Naive thymus-derived CD4-positive, alpha-beta T cell (primary cell): ENCODE measurements around the gene GSC2. TPM values are rescaled to one million over a fixed set of nuclear protein-coding genes. Genes with fewer than 3 reads are reported as not detected.

Source experiments
- ATAC-seq: fragments of 150-1000 bp; cut with Tn5 transposase; 2 replicates; pipeline ENCODE4 v1.10.0; 2021; ENCODE audit warnings: mild to moderate bottlenecking, moderate library complexity
- CTCF ChIA-PET: fragments of 350-600 bp; sonication (Branson Sonifier 250); formaldehyde crosslinking; loops from one replicate; lab custom pipeline; 2021; ENCODE audit warnings: antibody characterized with exemption; lab: Charles Lee
- POLR2A ChIA-PET: fragments of 350-600 bp; sonication (Branson Sonifier 250); formaldehyde crosslinking; loops from one replicate; lab custom pipeline; 2021; ENCODE audit warnings: antibody characterized with exemption, inconsistent platforms; lab: Charles Lee
- DNase-seq, 9 donors: peaks; one replicate each; pipeline versions ENCODE4 v3.0.0 to v3.0.0-alpha.2; 2020 to 2022; ENCODE audit warnings: mixed read lengths in 1 of 9
- H3K27ac ChIP-seq: one replicate; pipeline ENCODE4 v1.7.0; 2013; ENCODE audit warnings: mild to moderate bottlenecking, low read depth, low read length, moderate library complexity
- H3K27me3 ChIP-seq, 2 donors: one replicate each; pipeline ENCODE4 v1.7.0; 2013; ENCODE audit warnings: low read length in 2 of 2, mild to moderate bottlenecking in 2 of 2, moderate library complexity in 2 of 2; ENCODE audit not compliant: control insufficient read depth in 2 of 2, insufficient read depth in 2 of 2
- H3K36me3 ChIP-seq, 3 experiments: 1 replicate in 2 of 3; 2 replicates in 1 of 3; pipeline ENCODE4 v1.7.0; 2013; ENCODE audit warnings: low read length in 3 of 3, mild to moderate bottlenecking in 3 of 3, moderate library complexity in 1 of 3; ENCODE audit not compliant: insufficient read depth in 3 of 3, control insufficient read depth in 2 of 3
- H3K4me1 ChIP-seq, 2 donors: one replicate each; pipeline ENCODE4 v1.7.0; 2013; ENCODE audit warnings: low read length in 2 of 2, mild to moderate bottlenecking in 2 of 2, moderate library complexity in 1 of 2; ENCODE audit not compliant: control insufficient read depth in 2 of 2, insufficient read depth in 2 of 2
- H3K4me3 ChIP-seq: 2 replicates; pipeline ENCODE4 v1.7.0; 2013; ENCODE audit warnings: mild to moderate bottlenecking, low read length
- H3K9me3 ChIP-seq, 3 experiments: 1 replicate in 2 of 3; 2 replicates in 1 of 3; pipeline ENCODE4 v1.7.0; 2013; ENCODE audit warnings: low read length in 3 of 3; ENCODE audit not compliant: control insufficient read depth in 2 of 3
- H3K27ac Mint-ChIP-seq, 9 donors: one replicate each; pipeline ENCODE4 v1.8.0; 2020 to 2022; ENCODE audit warnings: mixed read lengths in 9 of 9, mild to moderate bottlenecking in 8 of 9, moderate library complexity in 5 of 9, inconsistent platforms in 2 of 9
- H3K27me3 Mint-ChIP-seq, 5 donors: one replicate each; pipeline ENCODE4 v1.8.0; 2021 to 2022; ENCODE audit warnings: mixed read lengths in 5 of 5, mild to moderate bottlenecking in 1 of 5
- H3K36me3 Mint-ChIP-seq, 5 donors: one replicate each; pipeline ENCODE4 v1.8.0; 2020 to 2022; ENCODE audit warnings: mixed read lengths in 5 of 5, mild to moderate bottlenecking in 3 of 5, inconsistent platforms in 1 of 5
- H3K4me1 Mint-ChIP-seq, 7 donors: one replicate each; pipeline ENCODE4 v1.8.0; 2020 to 2022; ENCODE audit warnings: mixed read lengths in 7 of 7, mild to moderate bottlenecking in 3 of 7, inconsistent platforms in 1 of 7
- H3K4me3 Mint-ChIP-seq, 10 donors: one replicate each; pipeline ENCODE4 v1.8.0; 2020 to 2022; ENCODE audit warnings: mild to moderate bottlenecking in 10 of 10, mixed read lengths in 10 of 10, moderate library complexity in 6 of 10, inconsistent platforms in 2 of 10
- H3K9me3 Mint-ChIP-seq, 11 donors: one replicate each; pipeline ENCODE4 v1.8.0; 2020 to 2022; ENCODE audit warnings: mixed read lengths in 11 of 11, mild to moderate bottlenecking in 4 of 11, inconsistent platforms in 1 of 11, moderate library complexity in 1 of 11
- intact Hi-C, 2 donors: fragments of 100-400 bp; cut with micrococcal nuclease; formaldehyde crosslinking; loops; one replicate each; pipeline ENCODE4 v1.15.1; 2023
- polyA plus RNA-seq, 2 donors: library from polyadenylated mRNA; unstranded; fragments of 300-500 nt; fragmentation: Illumina TruSeq; gene quantifications; one replicate each; pipeline ENCODE4 v1.2.3, GENCODE V29; 2021
- total RNA-seq, 6 experiments: library from RNA in 5 of 6; stranded (reverse) in 5 of 6; gene quantifications; 1 replicate in 5 of 6; 2 replicates in 1 of 6; pipeline ENCODE4 v1.2.3 and lab custom pipeline; 2021 to 2026

Gene GSC2
- total and polyA plus RNA-seq, 7 experiments from 2014 or later = not detected

DNA sequence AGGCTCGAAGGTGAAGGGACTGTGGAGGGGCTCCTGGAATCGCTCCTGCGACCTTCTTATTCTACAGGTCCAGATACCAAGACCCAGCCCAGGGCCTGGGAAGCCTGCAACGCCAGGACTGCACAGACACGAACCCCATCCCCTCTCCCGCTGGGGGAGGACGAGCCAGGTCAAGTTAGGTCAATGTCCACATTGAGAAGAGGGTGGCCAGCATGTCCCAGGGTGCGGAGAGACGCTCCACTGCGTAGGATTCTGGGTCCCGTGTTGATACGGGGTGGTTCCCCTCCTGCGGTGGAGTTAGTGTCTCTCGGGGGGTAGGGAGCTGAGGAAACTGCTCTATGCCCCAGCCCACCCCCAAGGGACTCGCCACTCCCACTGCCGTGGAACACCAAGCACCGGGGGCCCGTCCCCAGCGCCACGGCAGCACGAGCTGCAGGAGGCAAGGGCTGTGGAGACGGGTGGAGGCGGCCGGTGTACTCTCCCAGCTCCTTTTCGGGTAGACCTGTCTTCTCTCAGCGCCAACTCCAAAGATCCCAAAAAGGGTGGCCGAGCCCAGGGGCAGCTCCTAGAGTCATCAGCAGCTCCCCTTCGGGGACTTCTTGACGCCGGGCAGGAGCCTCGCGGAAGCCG, 1.6 kb downstream of the GSC2 start:
- no peak overlapping the region for H3K27ac Mint-ChIP-seq
- H3K4me3 Mint-ChIP-seq = peak overlapping the region in 5 of 10 donors; percentile 34 to 72 (median 45)
- H3K4me1 Mint-ChIP-seq = peaks cover 12 to 31% (median 24%) of the 10 kb centered on the region in 7 donors
- Histone ChIP-seq H3K27ac (no peak overlapping the region), H3K27me3 (peaks cover 0 to 8% of the 10 kb centered on the region in 2 donors), H3K36me3 (peaks cover 0 to 4% (median 0%) of the 10 kb centered on the region in 3 experiments), H3K9me3 (no peaks in the 10 kb centered on the region), H3K4me1 (no peaks in the 10 kb centered on the region), H3K4me3 (no peak overlapping the region)
- H3K27me3 Mint-ChIP-seq = peaks cover 30 to 65% (median 34%) of the 10 kb centered on the region in 5 donors
- ATAC-seq = no peak
- POLR2A ChIA-PET = no interaction called here
- intact Hi-C loops = loop anchor here in 1 of 2 donors (10.0 kb wide), 2 partner anchors 446 to 966 kb away; partner anchors contain the start of genes RANBP1 and TRMT2A
- no peak for DNase-seq
- H3K36me3 Mint-ChIP-seq = peaks cover 0 to 10% (median 6%) of the 10 kb centered on the region in 5 donors
- H3K9me3 Mint-ChIP-seq = peaks cover 0 to 6% (median 5%) of the 10 kb centered on the region in 11 donors
- CTCF ChIA-PET = no interaction called here

DNA sequence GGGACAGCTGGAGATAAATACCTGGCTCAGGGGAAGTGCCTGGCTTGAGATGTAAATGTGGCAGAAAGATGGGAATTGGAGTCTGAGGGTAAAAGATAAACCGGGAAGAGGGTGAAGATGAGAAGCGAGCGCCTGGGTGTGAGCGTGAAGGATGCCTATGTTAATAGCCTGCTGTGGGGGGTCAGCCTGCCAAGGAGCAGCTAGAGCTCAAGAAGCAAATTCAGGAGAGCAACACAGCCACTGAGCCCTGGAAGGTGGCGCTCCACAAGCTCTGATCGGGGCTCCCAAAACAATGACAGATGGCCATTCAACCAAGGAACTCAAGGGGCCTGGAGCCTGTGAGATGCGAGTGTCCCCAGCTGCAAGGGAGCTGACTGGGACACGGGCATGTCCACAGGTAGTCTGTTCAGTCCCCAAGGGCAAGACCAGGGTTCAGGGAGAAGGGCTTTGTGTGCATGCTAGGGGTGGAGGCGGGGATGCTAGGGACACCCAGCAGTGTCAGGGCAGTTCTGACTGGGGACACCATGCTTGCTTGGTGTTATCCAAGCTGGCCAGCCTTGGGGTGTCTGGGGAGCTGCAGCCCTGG, 2.8 kb downstream of the GSC2 start:
- peaks cover 0 to 9% (median 0%) of the 10 kb centered on the region in 3 experiments for H3K36me3 ChIP-seq
- H3K4me1 Mint-ChIP-seq = peaks cover 15 to 36% (median 28%) of the 10 kb centered on the region in 7 donors
- CTCF ChIA-PET = interaction anchor here (0.8 kb wide), 1 partner anchor 482 kb away, joined by 3 read pairs; no protein-coding TSS in a partner anchor
- H3K36me3 Mint-ChIP-seq = peaks cover 0 to 10% (median 5%) of the 10 kb centered on the region in 5 donors
- intact Hi-C loops = loop anchor here in 1 of 2 donors (10.0 kb wide), 2 partner anchors 448 to 968 kb away; partner anchors contain the start of genes RANBP1 and TRMT2A
- H3K27ac ChIP-seq = no peak overlapping the region
- H3K27me3 ChIP-seq = peaks cover 0 to 8% of the 10 kb centered on the region in 2 donors
- POLR2A ChIA-PET = interaction anchor here (0.5 kb wide), 1 partner anchor 80 kb away, joined by 4 read pairs; no protein-coding TSS in a partner anchor
- no peak overlapping the region for H3K27ac Mint-ChIP-seq
- DNase-seq (no peak), ATAC-seq (no peak)
- peaks cover 0 to 6% (median 5%) of the 10 kb centered on the region in 11 donors for H3K9me3 Mint-ChIP-seq
- peaks cover 24 to 56% (median 26%) of the 10 kb centered on the region in 5 donors for H3K27me3 Mint-ChIP-seq
- H3K4me3 ChIP-seq = no peak overlapping the region
- no peaks in the 10 kb centered on the region for H3K9me3 ChIP-seq
- no peaks in the 10 kb centered on the region for H3K4me1 ChIP-seq
- peak overlapping the region in 4 of 10 donors; percentile 8 to 63 (median 30) for H3K4me3 Mint-ChIP-seq

DNA sequence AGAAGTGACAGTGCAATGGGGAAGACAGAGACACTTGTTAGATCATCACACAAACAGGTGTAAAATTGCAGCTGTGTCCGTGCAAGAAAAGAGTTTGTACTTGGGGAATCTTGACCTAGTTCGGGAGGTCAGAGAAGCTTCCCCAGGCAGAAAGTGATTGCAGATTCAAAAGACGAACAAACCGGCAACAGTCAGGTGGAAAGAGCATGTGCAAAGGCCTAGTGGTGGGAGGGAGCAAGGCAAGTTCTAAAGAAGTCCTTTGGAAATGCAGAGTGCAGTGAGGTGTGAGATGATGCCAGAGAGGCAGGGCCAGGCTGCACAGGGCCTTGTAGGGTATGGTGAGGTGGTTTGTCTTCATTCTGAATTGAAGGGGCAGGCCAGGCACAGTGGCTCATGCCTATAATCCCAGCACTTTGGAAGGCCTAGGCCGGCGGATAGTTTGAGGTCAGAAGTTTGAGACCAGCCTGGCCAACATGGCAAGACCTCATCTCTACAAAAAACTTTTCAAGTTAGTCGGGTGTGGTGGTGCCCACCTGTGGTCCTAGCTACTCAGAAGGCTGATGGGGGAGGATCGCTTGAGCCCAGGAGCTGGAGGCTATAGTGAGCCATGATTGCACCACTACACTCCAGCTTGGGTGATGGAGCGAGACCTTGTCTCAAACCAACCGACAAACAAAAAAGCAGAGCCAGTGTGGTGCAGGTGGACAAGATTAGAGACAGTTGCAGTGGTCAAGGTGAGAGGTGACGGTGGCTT, 3.7 kb downstream of the GSC2 start:
- Mint-ChIP-seq H3K27me3 (peaks cover 16 to 47% (median 17%) of the 10 kb centered on the region in 5 donors), H3K27ac (peak overlapping the region in 2 of 9 donors; percentile 4 to 90), H3K4me3 (peak overlapping the region in 1 of 10 donors; percentile 50), H3K9me3 (no peaks in the 10 kb centered on the region), H3K36me3 (peaks cover 0 to 8% (median 2%) of the 10 kb centered on the region in 5 donors), H3K4me1 (peaks cover 15 to 32% (median 23%) of the 10 kb centered on the region in 7 donors)
- DNase-seq (no peak), ATAC-seq (no peak)
- Histone ChIP-seq H3K27ac (no peak overlapping the region), H3K27me3 (peaks cover 0 to 8% of the 10 kb centered on the region in 2 donors), H3K36me3 (peaks cover 0 to 16% (median 0%) of the 10 kb centered on the region in 3 experiments), H3K4me3 (no peak overlapping the region), H3K4me1 (no peaks in the 10 kb centered on the region), H3K9me3 (no peaks in the 10 kb centered on the region)
- POLR2A ChIA-PET = no interaction called here
- CTCF ChIA-PET = interaction anchor here (0.8 kb wide), 1 partner anchor 483 kb away, joined by 3 read pairs; no protein-coding TSS in a partner anchor
- intact Hi-C loops = loop anchor here in 1 of 2 donors (10.0 kb wide), 2 partner anchors 448 to 968 kb away; partner anchors contain the start of genes RANBP1 and TRMT2A

DNA sequence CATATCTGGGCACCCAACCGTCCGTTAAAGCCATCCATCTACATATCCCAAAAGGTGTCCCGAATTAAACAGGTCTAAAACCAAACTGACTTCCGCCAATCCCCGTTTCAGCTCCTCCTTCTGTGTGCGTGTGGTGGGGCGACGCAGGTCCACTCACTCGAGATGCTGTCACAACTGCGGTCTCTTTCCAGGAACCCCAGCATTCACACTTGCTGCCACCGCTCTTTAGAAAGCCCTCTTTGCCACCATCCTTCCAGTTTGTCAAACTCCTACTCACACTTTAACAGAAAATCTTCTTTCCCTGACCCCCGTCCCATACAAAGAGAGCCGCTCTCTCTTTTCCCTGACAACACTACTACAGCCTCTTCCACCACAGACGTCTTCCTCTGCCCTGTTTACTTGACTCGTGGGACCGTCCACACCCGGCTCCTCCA, 6.1 kb downstream of the GSC2 start:
- POLR2A ChIA-PET = interaction anchor here (0.9 to 2.1 kb wide), 8 partner anchors 21 to 1066 kb away, joined by 3 to 13 read pairs (median 4); partner anchors contain the start of genes DGCR2 and PEX26
- H3K9me3 ChIP-seq = no peaks in the 10 kb centered on the region
- intact Hi-C loops = loop anchor here (1.0 to 10.0 kb wide), 10 partner anchors 22 to 971 kb away; partner anchors contain the start of genes CDC45 (in 2 of the 2), DGCR2 (in 2 of the 2), SLC25A1 (in 2 of the 2) and UFD1 (in 2 of the 2)
- DNase-seq (peak in 6 of 9 donors; percentile 8 to 40 (median 26)), ATAC-seq (no peak)
- peak overlapping the region; percentile 84 to 99 (median 98) for H3K4me3 Mint-ChIP-seq
- H3K27me3 ChIP-seq = peaks cover 0 to 1% of the 10 kb centered on the region in 2 donors
- H3K4me3 ChIP-seq = peak overlapping the region; percentile 83
- H3K27ac Mint-ChIP-seq = peak overlapping the region; percentile 91 to 99 (median 97)
- peaks cover 0 to 40% (median 0%) of the 10 kb centered on the region in 3 experiments for H3K36me3 ChIP-seq
- peaks cover 9 to 33% (median 11%) of the 10 kb centered on the region in 5 donors for H3K27me3 Mint-ChIP-seq
- H3K27ac ChIP-seq = peak overlapping the region; percentile 93
- no peaks in the 10 kb centered on the region for H3K9me3 Mint-ChIP-seq
- H3K36me3 Mint-ChIP-seq = peaks cover 0 to 12% (median 9%) of the 10 kb centered on the region in 5 donors
- no peaks in the 10 kb centered on the region for H3K4me1 ChIP-seq
- CTCF ChIA-PET = interaction anchor here (1.7 to 1.8 kb wide), 2 partner anchors 32 to 38 kb away, joined by 6 to 9 read pairs; no protein-coding TSS in a partner anchor
- peaks cover 8 to 32% (median 18%) of the 10 kb centered on the region in 7 donors for H3K4me1 Mint-ChIP-seq

DNA sequence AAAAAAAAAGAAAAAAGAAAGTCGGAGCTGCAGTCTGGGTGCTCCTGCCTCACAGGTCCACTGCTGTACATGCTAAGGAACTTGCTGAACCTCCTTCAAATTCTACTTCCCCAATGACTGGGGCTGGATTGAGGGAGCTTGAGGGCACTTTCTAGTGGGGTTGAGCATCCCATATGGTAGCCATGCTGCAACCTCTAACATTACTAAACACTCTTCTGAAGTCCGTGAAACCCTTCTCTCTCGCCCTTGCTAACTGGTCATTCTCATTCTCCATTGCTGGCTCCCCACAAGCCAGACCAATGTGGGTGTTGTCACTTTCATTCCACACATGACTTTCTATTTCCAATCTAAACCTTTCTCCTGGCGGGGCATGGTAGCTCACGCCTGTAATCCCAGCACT, 6.9 kb downstream of the GSC2 start:
- Histone ChIP-seq H3K4me3 (no peak overlapping the region), H3K9me3 (no peaks in the 10 kb centered on the region), H3K27ac (peak overlapping the region; percentile 93), H3K27me3 (no peaks in the 10 kb centered on the region), H3K36me3 (peaks cover 4 to 48% (median 5%) of the 10 kb centered on the region in 3 experiments), H3K4me1 (no peaks in the 10 kb centered on the region)
- no peak for ATAC-seq
- no peak for DNase-seq
- Mint-ChIP-seq H3K27ac (peak overlapping the region in 3 of 9 donors; percentile 8 to 97 (median 59)), H3K4me1 (peaks cover 8 to 32% (median 18%) of the 10 kb centered on the region in 7 donors), H3K9me3 (no peaks in the 10 kb centered on the region), H3K27me3 (peaks cover 7 to 26% (median 10%) of the 10 kb centered on the region in 5 donors), H3K36me3 (peaks cover 0 to 14% (median 9%) of the 10 kb centered on the region in 5 donors), H3K4me3 (peak overlapping the region; percentile 41 to 99 (median 98))
- POLR2A ChIA-PET = interaction anchor here (1.0 to 2.1 kb wide), 3 partner anchors 28 to 35 kb away, joined by 3 to 5 read pairs (median 4); no protein-coding TSS in a partner anchor
- intact Hi-C loops = loop anchor here in 1 of 2 donors (10.0 kb wide), 2 partner anchors 452 to 972 kb away; partner anchors contain the start of genes RANBP1 and TRMT2A
- CTCF ChIA-PET = interaction anchor here (0.7 to 1.8 kb wide), 3 partner anchors 21 to 37 kb away, joined by 4 to 9 read pairs (median 6); no protein-coding TSS in a partner anchor
